Nephron (organoid): ENCODE data around the gene SLC35F4.
A peak's percentile ranks its signal among the peaks of the same experiment; 100 is the strongest.

ENCODE experiments used
- H3K27ac Mint-ChIP-seq, 3 experiments: 2 replicates each; pipeline ENCODE4 v1.8.0; 2020; ENCODE audit warnings: mixed read lengths in 3 of 3, mild to moderate bottlenecking in 2 of 3, moderate library complexity in 1 of 3
- H3K27me3 Mint-ChIP-seq: 2 replicates; pipeline ENCODE4 v1.8.0; 2021; ENCODE audit warnings: low read depth, mild to moderate bottlenecking, moderate library complexity, mixed read lengths
- H3K36me3 Mint-ChIP-seq: 2 replicates; pipeline ENCODE4 v1.8.0; 2020; ENCODE audit warnings: low read depth, mixed read lengths
- H3K4me1 Mint-ChIP-seq: 2 replicates; pipeline ENCODE4 v1.8.0; 2020; ENCODE audit warnings: mixed read lengths
- H3K4me3 Mint-ChIP-seq, 3 experiments: 2 replicates each; pipeline ENCODE4 v1.8.0; 2020; ENCODE audit warnings: mild to moderate bottlenecking in 3 of 3, mixed read lengths in 3 of 3, moderate library complexity in 2 of 3
- H3K9me3 Mint-ChIP-seq: 2 replicates; pipeline ENCODE4 v1.8.0; 2020; ENCODE audit warnings: mixed read lengths
- TF ChIP-seq, protein P1 (sequence below), 3 experiments: fragments of 200-600 bp; sonication (generic); IDR thresholded peaks; one replicate each; pipeline ENCODE4 v1.5.0; 2021; ENCODE audit warnings: antibody characterized with exemption in 3 of 3; ENCODE audit not compliant: unreplicated experiment in 3 of 3

SLC35F4 gene

DNA sequence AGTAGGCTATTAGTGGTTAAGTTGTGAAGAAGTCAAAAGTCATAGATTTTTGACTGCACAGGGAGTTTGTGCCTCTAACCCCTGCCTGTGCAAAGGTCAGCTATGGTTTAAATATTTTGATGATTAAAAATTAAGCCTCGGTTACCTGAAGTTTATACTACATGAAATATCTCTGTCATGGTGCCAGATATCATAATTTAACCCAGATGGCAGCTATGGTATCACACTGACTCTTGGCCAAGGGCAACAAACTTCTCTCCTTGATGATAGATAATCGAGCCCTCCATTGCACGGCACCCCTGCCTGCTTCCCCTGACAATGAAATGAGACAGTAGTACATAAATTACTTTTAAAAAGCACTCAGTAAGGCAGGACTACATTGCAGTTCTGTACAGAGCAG, 80.8 kb downstream of the SLC35F4 start:
- no peak overlapping the region for H3K4me3 Mint-ChIP-seq
- peaks cover 67% of the 10 kb centered on the region for H3K9me3 Mint-ChIP-seq
- TF ChIP-seq, protein P1, sequence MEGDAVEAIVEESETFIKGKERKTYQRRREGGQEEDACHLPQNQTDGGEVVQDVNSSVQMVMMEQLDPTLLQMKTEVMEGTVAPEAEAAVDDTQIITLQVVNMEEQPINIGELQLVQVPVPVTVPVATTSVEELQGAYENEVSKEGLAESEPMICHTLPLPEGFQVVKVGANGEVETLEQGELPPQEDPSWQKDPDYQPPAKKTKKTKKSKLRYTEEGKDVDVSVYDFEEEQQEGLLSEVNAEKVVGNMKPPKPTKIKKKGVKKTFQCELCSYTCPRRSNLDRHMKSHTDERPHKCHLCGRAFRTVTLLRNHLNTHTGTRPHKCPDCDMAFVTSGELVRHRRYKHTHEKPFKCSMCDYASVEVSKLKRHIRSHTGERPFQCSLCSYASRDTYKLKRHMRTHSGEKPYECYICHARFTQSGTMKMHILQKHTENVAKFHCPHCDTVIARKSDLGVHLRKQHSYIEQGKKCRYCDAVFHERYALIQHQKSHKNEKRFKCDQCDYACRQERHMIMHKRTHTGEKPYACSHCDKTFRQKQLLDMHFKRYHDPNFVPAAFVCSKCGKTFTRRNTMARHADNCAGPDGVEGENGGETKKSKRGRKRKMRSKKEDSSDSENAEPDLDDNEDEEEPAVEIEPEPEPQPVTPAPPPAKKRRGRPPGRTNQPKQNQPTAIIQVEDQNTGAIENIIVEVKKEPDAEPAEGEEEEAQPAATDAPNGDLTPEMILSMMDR (IDR thresholded peaks at IDR 0.05; ENCODE audit: unreplicated experiment in 3 of 3): no peak
- peaks cover 5% of the 10 kb centered on the region for H3K4me1 Mint-ChIP-seq
- H3K36me3 Mint-ChIP-seq: peaks cover 3% of the 10 kb centered on the region
- peak overlapping the region in 1 of 3 experiments; percentile 66 for H3K27ac Mint-ChIP-seq
- H3K27me3 Mint-ChIP-seq: no peaks in the 10 kb centered on the region

- Mint-ChIP-seq H3K4me1 (no peaks in the 10 kb centered on the region), H3K4me3 (no peak overlapping the region), H3K27me3 (no peaks in the 10 kb centered on the region), H3K9me3 (peaks cover 9% of the 10 kb centered on the region), H3K27ac (no peak overlapping the region), H3K36me3 (no peaks in the 10 kb centered on the region)
- TF ChIP-seq, protein P1 (IDR thresholded peaks at IDR 0.05; ENCODE audit: unreplicated experiment in 3 of 3): no peak
Observed at GRCh38 chr14:57771801-57772200, 94.1 kb downstream of the SLC35F4 start.

- TF ChIP-seq, protein P1 (IDR thresholded peaks at IDR 0.05; ENCODE audit: unreplicated experiment in 3 of 3): no peak
- Mint-ChIP-seq H3K27ac (no peak overlapping the region), H3K4me1 (no peaks in the 10 kb centered on the region), H3K27me3 (no peaks in the 10 kb centered on the region), H3K9me3 (no peaks in the 10 kb centered on the region), H3K36me3 (no peaks in the 10 kb centered on the region), H3K4me3 (no peak overlapping the region)
Observed at GRCh38 chr14:57769863-57770523, 95.9 kb downstream of the SLC35F4 start.

DNA sequence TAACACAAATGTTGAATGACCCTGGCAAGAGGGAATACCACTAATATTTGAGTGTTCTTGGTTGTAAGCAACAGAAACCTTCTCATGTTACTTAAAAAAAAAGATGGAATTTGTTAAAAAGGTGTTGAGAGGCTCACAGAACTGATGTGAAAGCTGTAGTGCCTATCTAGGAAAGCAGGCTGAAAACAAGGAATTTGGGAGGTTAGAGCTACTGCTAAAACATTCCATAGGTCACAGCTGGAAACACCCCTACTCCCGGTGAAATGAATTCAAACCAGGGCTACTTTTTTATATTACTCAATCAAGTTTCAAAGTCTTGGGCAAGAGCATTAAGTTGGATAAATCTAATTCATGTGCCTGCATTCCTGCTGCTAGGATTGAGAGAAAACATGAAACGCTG, 104.1 kb downstream of the SLC35F4 start:
- peaks cover 4% of the 10 kb centered on the region for H3K36me3 Mint-ChIP-seq
- no peak overlapping the region for H3K27ac Mint-ChIP-seq
- H3K27me3 Mint-ChIP-seq: no peaks in the 10 kb centered on the region
- H3K4me3 Mint-ChIP-seq: no peak overlapping the region
- H3K4me1 Mint-ChIP-seq: no peaks in the 10 kb centered on the region
- H3K9me3 Mint-ChIP-seq: peaks cover 7% of the 10 kb centered on the region
- TF ChIP-seq, protein P1 (IDR thresholded peaks at IDR 0.05; ENCODE audit: unreplicated experiment in 3 of 3): no peak

GRCh38 chr14:57760896-57761295, 105.0 kb downstream of the SLC35F4 start:
- H3K9me3 Mint-ChIP-seq: peaks cover 7% of the 10 kb centered on the region
- H3K4me1 Mint-ChIP-seq: no peaks in the 10 kb centered on the region
- no peak overlapping the region for H3K4me3 Mint-ChIP-seq
- peaks cover 4% of the 10 kb centered on the region for H3K36me3 Mint-ChIP-seq
- no peaks in the 10 kb centered on the region for H3K27me3 Mint-ChIP-seq
- TF ChIP-seq, protein P1 (IDR thresholded peaks at IDR 0.05; ENCODE audit: unreplicated experiment in 3 of 3): no peak
- H3K27ac Mint-ChIP-seq: no peak overlapping the region

- no peak overlapping the region for H3K4me3 Mint-ChIP-seq
- peaks cover 15% of the 10 kb centered on the region for H3K4me1 Mint-ChIP-seq
- peaks cover 5% of the 10 kb centered on the region for H3K9me3 Mint-ChIP-seq
- H3K27ac Mint-ChIP-seq: peak overlapping the region in 2 of 3 experiments; percentile 19 to 20
- TF ChIP-seq, protein P1 (IDR thresholded peaks at IDR 0.05; ENCODE audit: unreplicated experiment in 3 of 3): no peak
- H3K27me3 Mint-ChIP-seq: no peaks in the 10 kb centered on the region
- H3K36me3 Mint-ChIP-seq: no peaks in the 10 kb centered on the region
Observed at GRCh38 chr14:57755018-57755521, 110.8 kb downstream of the SLC35F4 start.
